ENCODE data around the gene RASA3.

DNA sequence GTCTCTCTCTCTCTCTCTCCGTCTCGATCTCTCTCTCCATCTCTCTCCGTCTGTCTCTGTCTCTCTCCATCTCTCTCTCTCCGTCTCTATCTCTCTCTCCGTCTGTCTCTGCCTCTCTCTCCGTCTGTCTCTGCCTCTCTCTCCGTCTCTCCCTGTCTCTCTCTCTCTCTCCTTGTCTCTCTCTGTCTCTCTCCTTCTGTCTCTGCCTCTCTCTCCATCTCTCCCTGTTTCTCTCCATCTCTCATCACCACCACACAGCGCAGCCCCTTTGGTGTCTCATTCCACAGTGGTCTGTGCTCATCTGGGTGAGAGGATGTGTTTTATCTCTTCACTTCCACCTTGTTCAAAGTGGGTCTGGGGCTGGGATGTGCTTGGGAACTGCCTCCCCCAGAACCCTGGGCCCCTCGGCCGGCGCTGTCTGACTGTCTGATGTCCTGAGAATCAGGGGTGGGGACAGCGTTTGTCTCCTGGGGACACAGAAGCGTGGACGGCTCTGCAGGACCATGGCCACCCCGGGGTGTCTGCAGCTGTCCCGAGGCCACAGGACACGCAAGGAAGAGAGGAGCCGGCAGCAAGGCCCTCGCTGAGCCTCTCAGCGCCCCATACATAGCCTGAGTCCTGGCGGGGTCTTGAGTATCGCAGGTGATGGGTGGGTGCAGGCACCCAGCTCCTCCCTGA, 118.3 kb downstream of the RASA3 start:
- TF ChIP-seq, protein P1, sequence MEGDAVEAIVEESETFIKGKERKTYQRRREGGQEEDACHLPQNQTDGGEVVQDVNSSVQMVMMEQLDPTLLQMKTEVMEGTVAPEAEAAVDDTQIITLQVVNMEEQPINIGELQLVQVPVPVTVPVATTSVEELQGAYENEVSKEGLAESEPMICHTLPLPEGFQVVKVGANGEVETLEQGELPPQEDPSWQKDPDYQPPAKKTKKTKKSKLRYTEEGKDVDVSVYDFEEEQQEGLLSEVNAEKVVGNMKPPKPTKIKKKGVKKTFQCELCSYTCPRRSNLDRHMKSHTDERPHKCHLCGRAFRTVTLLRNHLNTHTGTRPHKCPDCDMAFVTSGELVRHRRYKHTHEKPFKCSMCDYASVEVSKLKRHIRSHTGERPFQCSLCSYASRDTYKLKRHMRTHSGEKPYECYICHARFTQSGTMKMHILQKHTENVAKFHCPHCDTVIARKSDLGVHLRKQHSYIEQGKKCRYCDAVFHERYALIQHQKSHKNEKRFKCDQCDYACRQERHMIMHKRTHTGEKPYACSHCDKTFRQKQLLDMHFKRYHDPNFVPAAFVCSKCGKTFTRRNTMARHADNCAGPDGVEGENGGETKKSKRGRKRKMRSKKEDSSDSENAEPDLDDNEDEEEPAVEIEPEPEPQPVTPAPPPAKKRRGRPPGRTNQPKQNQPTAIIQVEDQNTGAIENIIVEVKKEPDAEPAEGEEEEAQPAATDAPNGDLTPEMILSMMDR (IDR thresholded peaks at IDR 0.05), result no peak
- no peak for TF ChIP-seq EZH2phosphoT487 (IDR thresholded peaks at IDR 0.05)
- TF ChIP-seq EZH2 (IDR thresholded peaks at IDR 0.05), result no peak

Data from neural progenitor cell (in vitro differentiated cells).